ENCODE results near the gene RAB11FIP3.

The RAB11FIP3 gene

DNA sequence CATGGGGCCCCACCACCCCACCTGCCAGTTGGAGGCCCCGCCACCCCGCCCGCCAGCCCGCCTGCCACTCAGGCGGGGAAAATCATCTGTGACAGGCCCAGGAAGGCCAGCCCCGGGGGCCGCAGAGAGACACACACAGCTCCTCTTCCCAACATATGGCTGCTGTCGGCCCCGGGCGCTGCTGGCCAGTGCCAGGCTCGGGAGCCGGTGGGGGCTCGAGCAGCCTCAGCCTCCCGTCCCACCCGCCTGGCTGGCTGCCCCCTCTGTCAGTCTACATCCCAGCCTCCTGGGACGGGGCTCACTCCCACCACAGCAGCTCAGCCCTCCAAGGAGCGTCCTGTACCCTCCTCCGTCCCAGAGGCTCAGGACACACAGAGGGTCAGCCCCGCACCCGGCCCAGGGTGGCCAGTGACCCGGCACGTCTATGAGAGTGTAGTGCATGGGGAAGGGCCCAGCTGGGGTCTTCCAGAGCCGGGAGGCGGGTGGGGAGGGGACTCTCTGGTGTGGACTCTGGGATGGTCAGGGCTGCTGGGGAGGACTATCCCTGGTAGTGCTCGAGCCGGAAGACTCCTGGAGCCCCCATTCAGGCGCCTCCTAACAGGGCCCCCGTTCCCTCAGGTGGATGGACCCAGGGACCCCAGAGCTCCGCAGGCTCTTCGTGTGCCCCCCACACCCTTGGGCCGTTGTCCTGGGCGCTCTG lies 131.2 kb downstream of the RAB11FIP3 start:
- no peak for DNase-seq

DNA sequence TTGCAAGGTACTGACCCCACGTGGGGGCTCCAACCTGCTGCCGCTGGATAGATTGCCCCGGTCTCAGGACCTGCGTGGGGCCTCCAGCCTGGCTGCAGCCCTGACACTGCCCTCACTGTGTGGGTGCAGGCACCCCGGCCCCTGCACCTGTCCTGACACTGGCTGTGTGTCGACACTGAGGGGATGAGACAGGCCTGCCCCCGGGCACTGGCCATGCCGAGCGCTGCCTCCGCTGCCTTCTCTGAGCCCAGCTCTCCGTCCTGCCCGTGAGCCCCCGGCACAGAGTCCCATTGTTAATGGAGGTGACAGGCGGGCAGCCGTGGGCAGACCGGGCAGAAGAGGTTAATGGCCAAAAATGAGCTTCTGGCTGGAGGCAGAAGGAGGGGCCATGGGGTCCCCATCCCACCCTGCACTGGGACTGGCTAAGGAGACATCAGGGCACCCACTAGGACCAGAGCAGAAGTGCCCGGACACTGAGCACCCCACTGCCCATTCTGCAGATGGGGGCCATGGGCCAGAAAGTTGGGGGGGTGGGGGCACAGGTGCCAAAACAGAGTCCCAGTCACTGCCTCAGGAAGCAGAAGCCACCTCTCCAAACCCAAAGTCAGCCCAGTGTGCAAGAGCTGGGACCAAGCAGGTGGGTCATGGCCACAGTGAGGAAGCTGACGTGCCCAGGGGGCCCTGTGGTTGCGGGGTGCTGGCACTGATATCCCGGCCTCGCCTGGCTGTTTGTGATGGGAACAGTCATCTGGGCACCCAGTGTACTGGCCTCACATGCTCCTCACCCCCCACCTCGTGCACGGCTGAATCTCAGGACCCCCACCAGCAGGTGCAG lies 132.2 kb downstream of the RAB11FIP3 start:
- no peak for DNase-seq

DNA sequence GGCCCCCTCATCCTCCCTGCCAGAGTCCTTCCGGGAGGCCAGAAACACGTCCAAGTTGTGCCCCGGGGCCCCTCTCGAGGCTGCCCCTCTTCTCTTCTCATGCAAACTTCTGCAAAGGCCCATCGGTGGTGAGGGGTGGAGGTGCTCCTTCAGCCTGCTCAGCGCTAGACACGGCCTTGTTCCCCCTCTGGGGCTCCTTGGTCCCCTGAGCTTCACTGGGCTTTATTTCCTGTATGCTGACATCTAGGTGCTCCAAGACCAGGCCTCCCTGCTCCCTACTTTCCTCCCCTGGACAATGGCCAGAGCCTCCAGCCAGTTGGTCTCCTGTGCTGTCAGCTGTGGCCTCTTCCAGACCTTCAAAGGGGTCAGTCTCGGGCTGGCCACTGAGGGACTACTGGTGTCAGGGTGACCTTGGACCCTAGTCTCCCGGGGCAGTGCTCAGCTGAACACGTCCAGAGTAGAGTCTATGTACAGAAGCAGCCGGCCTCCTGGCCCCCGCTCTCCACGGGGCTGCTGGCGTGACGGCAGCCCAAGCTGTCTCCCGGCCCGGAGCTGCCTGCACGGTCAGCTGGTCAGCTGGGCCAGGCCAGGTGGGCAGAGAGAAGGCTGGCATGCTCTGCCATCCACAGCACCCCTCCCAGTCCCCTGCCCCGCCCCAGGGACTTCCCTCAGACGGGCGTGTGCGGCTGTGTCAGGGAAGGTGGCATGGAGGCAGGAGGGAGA lies 133.0 kb downstream of the RAB11FIP3 start:
- DNase-seq: no peak

DNA sequence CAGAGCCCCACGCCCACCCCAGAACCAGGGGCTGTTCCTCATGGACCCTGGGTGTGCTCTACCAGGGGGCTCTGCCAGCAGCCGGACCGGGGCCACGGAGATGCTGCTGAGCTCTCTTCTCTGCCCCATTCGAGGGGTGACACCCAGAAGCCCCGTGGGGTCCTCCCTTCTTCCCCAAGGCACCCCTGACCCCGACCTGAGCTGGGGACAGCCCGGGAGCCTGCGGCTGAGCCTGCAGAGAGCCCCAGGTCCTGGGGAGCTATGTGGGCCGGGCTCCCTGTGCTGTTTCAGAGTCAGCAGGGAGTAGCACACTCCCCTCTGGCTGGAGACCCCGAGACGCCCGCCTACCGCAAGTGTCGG lies 133.6 kb downstream of the RAB11FIP3 start:
- DNase-seq: no peak

- DNase-seq: no peak
Measured at GRCh38 chr16:559411-560203, 134.2 kb downstream of the RAB11FIP3 start.

- no peak for DNase-seq
Measured at GRCh38 chr16:560204-560700, 134.8 kb downstream of the RAB11FIP3 start, which contains the start of gene PRR35. PRR35 (plus strand) TSS chr16:560394; CDS start chr16:563295, 2,901 bp downstream.

GRCh38 chr16:560701-561412 lies 135.4 kb downstream of the RAB11FIP3 start:
- DNase-seq: no peak

GRCh38 chr16:561413-561794 lies 136.0 kb downstream of the RAB11FIP3 start:
- DNase-seq: no peak

- no peak for DNase-seq
Measured at GRCh38 chr16:561957-562938, 136.8 kb downstream of the RAB11FIP3 start.

DNA sequence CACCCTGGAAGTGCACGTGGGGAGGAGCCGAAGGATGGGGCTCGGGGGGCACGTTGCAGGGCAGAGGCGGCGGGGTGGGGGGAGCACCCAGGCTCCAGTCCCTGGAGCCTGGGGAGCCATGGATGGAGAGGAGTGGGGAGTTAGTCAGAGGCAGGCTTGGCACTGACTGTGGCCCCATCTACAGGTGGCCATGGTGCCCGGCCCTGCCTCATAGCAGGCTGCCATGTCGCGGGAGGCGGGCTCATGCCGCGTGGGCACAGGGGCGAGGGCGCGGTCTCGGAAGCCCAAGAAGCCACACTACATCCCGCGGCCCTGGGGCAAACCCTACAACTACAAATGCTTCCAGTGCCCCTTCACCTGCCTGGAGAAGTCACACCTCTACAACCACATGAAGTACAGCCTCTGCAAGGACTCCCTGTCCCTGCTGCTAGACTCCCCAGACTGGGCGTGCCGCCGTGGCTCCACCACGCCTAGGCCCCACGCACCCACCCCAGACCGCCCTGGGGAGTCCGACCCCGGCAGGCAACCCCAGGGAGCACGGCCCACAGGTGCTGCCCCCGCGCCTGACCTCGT lies 137.7 kb downstream of the RAB11FIP3 start:
- DNase-seq: no peak

DNA sequence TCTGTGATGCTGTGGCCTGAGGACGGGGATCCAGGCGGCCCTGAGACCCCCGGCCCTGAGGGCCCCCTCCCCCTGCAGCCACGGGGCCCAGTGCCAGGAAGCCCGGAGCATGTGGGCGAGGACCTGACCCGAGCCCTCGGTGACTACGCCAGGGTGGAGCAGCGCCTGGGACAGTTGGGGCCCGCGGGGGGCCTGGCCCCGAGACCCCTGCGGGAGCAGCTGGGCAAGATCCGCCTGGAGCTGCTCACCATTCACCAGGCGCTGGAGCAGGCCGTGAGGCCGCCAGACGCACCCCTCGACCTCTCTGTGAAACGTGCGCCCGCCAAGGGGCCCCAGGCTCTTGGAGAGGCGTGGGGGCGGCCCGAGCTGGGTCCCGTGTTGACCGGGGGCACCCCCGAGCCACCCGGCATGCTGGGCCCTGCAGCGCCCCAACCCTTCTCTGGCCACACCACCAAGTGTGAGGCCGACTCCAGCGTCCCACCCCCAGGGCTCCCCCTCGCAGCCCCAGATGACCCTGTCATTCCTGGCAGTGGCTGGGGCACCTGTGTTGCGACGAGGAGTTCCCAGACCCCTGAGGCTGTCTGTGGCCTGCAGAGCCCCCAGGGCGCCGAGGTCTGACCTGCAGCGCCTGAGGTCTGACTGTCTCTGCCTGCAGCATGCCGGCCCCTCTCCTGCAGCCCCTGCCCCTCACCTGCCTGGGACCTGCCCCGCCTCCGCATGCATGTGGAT lies 139.4 kb downstream of the RAB11FIP3 start:
- no peak for DNase-seq

- no peak for DNase-seq
Measured at GRCh38 chr16:565419-566330, 140.2 kb downstream of the RAB11FIP3 start.

DNA sequence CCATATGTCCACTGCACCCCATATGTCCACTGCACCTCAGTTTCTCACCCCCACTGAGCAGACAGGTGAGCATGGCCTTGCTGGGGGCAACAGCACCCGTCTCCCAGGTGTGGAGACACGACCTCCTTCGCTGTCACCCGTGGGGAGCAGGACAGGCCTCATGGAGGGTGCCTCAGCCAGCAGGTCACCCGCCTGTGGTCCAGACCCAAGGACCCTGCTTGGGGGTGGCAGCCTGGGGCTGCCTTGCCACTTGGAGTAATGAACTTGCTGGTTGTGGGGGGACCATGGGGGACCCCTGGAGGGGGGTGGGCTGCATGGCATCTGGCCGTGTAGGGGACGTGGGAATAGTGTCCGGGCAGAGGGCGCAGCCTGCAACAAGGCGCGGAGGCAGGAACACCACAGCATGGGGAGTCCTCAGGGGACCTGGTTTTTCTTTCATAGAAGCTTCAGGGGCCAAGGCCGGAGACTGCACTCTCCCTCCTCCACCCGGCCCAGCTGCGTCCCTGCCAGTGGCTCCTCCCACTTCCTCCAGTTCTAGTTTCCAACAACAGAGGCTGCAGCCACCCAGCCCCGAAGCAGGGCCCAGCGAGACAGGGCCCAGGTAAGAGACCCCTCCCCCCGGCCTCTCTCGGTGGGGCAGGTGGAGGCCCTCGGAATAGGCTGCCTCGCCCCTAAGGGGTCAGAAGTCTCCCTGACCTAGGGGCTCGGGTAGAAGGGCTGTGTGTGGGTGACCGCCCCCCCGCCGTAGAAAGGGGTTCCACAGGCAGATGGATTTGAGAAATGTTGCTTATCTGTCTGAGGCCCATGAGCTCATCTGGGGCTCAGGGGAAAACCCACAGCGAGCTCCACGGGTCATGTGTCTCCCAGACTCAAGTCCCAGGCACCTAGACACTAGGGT lies 141.3 kb downstream of the RAB11FIP3 start, which contains the start of gene NHLRC4:
Gene NHLRC4, plus strand, starts transcription at position 531 of the 898 bp plus-strand sequence. CDS start 1,043 bp downstream, outside the sequence.
- peak in 2 of 4 experiments; percentile 15 to 42 for DNase-seq

DNA sequence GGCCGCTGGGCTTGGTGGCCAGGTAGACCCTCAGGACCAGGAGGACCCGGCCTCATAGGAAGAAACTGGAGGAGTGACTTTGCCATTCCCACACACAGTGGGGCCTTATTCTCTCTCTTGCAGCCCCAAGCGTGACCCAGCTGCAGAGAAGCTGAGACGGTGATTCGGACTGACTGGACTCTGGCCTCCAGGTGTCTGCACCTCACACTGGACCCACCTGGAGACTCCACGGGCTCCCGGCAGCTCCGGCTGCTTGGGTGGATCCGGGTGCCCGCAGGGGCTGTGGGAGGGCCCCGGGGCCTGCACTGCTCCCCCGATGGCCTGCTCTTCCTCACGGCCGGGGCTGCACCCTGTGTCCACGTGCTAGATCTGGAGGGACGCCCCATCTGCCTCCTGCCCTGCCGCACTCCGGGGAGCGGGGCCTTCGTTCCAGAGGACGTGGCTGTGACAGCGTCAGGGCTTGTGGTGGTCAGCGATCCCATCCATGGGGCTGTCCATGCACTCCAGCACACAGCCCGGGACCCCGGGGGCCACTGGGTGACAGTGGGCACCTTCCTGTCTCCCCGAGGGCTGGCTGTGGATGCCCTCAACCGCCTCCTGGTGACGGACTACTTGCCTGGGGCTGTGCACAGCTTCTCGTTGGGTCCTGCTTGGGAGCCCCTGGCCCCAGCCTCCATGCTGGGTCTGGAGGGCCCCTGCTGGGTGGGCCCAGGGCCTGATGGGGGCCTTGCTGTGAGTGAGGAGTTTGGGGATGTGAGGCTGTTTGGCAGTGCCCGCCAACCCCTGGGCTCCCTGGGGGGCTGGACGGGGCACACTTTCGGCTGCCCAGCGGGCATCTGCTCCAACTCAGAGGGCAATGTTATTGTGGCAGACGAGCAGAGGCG lies 142.2 kb downstream of the RAB11FIP3 start:
- DNase-seq: no peak

DNA sequence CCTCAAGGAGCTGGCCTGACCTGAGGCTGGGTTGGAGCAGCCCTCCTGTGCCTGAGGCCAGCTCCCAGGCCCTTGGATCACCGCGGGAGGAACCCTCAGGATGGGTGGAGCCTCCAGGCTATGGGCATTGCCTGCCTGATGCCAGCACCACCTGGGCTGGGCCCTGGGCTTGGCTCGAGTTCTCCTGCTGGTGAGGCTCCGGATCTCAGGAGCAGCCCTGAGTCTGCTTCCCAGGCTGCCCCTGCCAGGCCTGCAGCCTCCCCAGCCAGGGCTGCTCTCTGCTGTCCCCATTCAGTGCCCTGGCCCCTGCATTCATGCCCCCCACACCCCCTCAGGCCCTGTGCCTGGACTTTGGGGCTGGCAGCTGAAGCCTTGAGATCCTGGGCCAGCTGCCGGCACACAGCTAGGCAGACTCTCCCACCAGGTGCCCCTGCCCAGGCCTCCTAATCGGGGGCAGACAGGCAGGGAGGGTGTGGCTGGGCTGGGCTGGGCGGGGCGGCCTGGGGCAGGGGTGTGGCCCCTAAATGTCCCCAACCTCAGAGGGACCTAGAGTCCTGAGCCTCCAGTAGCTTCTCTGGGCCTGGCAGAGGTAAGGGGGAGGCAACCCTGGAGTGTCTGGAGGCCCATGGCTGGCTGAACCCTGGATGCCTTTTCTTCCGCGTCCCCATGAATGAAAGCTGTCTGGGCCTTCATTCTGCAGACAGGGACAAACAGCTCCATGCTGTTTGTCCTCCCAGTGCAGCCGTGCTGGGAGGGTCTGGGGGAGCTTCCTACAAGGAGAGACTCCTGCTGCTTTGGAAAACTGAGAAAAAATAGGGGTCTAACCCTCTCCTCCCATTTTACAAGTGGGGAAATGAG lies 143.2 kb downstream of the RAB11FIP3 start:
- DNase-seq: no peak
